Common myeloid progenitor, CD34-positive (primary cell): ENCODE measurements around the gene CYP4F11.
"Not testable (repeated sequence)": the region's sequence is repeated elsewhere in the genome, so short reads cannot be mapped to it uniquely, and the experiment has no call there.

Source experiments
- CTCF ChIA-PET: fragments of 350-600 bp; sonication (Branson Sonifier 250); formaldehyde crosslinking; loops from one replicate; lab custom pipeline; 2021; ENCODE audit warnings: antibody characterized with exemption; lab: Charles Lee
- POLR2A ChIA-PET: fragments of 350-600 bp; sonication (Branson Sonifier 250); formaldehyde crosslinking; loops from one replicate; lab custom pipeline; 2021; ENCODE audit warnings: antibody characterized with exemption; lab: Charles Lee
- DNase-seq, 3 donors: peaks; one replicate each; pipeline versions ENCODE4 v3.0.0 to v3.0.0-alpha.2; 2013
- H3K27ac ChIP-seq, 2 experiments: 1 replicate in 1 of 2; 2 replicates in 1 of 2; pipeline ENCODE4 v1.7.0; 2013; ENCODE audit warnings: inconsistent platforms in 2 of 2, low read length in 2 of 2, mild to moderate bottlenecking in 2 of 2, low read depth in 1 of 2, moderate library complexity in 1 of 2; ENCODE audit not compliant: severe bottlenecking in 2 of 2, insufficient read depth in 1 of 2, poor library complexity in 1 of 2
- H3K27me3 ChIP-seq, 5 experiments: replicated peaks in 2 of 5; 1 replicate in 3 of 5; 2 replicates in 2 of 5; pipeline versions ENCODE4 v1.6.1 to v1.7.0; 2013; ENCODE audit warnings: low read length in 4 of 5, mild to moderate bottlenecking in 2 of 5, moderate library complexity in 2 of 5, inconsistent platforms in 1 of 5; ENCODE audit not compliant: insufficient read depth in 5 of 5, control insufficient read depth in 4 of 5
- H3K36me3 ChIP-seq, 4 experiments: 1 replicate in 2 of 4; 2 replicates in 2 of 4; pipeline versions ENCODE4 v1.6.1 to v1.7.0; 2013; ENCODE audit warnings: low read length in 3 of 4, control low read depth in 1 of 4, mild to moderate bottlenecking in 1 of 4; ENCODE audit not compliant: control insufficient read depth in 4 of 4, insufficient read depth in 4 of 4
- H3K4me1 ChIP-seq, 4 experiments: 1 replicate in 3 of 4; 2 replicates in 1 of 4; pipeline versions ENCODE4 v1.6.1 to v1.7.1; 2013; ENCODE audit warnings: low read length in 3 of 4, mild to moderate bottlenecking in 3 of 4, control low read depth in 1 of 4, inconsistent platforms in 1 of 4, moderate library complexity in 1 of 4; ENCODE audit not compliant: control insufficient read depth in 4 of 4, insufficient read depth in 4 of 4; ENCODE audit errors: control extremely low read depth in 1 of 4
- H3K4me3 ChIP-seq, 7 experiments: 1 replicate in 4 of 7; 2 replicates in 3 of 7; pipeline versions ENCODE4 v1.5.1 to v1.7.0; 2013; ENCODE audit warnings: mild to moderate bottlenecking in 7 of 7, low read length in 6 of 7, moderate library complexity in 6 of 7, inconsistent platforms in 2 of 7, low read depth in 2 of 7, control low read depth in 1 of 7; ENCODE audit not compliant: insufficient read depth in 4 of 7, control insufficient read depth in 1 of 7; ENCODE audit errors: extremely low read depth in 1 of 7
- H3K9me3 ChIP-seq, 5 experiments: 1 replicate in 4 of 5; 2 replicates in 1 of 5; pipeline versions ENCODE4 v1.6.1 to v1.7.1; 2013; ENCODE audit warnings: low read length in 4 of 5, mild to moderate bottlenecking in 2 of 5, inconsistent platforms in 1 of 5, low read depth in 1 of 5, moderate library complexity in 1 of 5; ENCODE audit not compliant: control insufficient read depth in 4 of 5, insufficient read depth in 2 of 5; ENCODE audit errors: control extremely low read depth in 1 of 5
- WGBS: methylation state at CpG from one replicate; pipeline ENCODE4 v1.1.5; 2013; ENCODE audit not compliant: insufficient coverage; 5-methylcytosine and 5-hydroxymethylcytosine counted together

CYP4F11 gene

GRCh38 chr19:15905026-15905425, 29.3 kb downstream of the CYP4F11 start:
- DNase-seq = no peak
- Histone ChIP-seq H3K9me3 (peaks cover 0 to 20% (median 1%) of the 10 kb centered on the region in 5 experiments), H3K27me3 (peaks cover 0 to 11% (median 2%) of the 10 kb centered on the region in 5 experiments), H3K36me3 (no peaks in the 10 kb centered on the region), H3K27ac (no peak overlapping the region), H3K4me1 (peaks cover 0 to 6% (median under 1%) of the 10 kb centered on the region in 4 experiments), H3K4me3 (no peak overlapping the region)
- ChIA-PET POLR2A (no interaction called here), CTCF (no interaction called here)

- 95% methylated on average over 7 of the region's 29 CpGs for WGBS
- H3K27me3 ChIP-seq, DNase-seq, H3K36me3 ChIP-seq, POLR2A ChIA-PET, H3K4me1 ChIP-seq, H3K4me3 ChIP-seq, H3K27ac ChIP-seq: not testable (repeated sequence)
- CTCF ChIA-PET = interaction anchor here (1.2 kb wide), 1 partner anchor 273 kb away, joined by 3 read pairs; no protein-coding TSS in a partner anchor
- H3K9me3 ChIP-seq = peaks cover 0 to 20% (median 0%) of the 10 kb centered on the region in 5 experiments
These were observed 31.4 kb downstream of the CYP4F11 start for GRCh38 chr19:15902898-15903297.

- H3K9me3 ChIP-seq = peaks cover 0 to 20% (median 0%) of the 10 kb centered on the region in 5 experiments
- WGBS = 89% methylated on average over 9 of the region's 11 CpGs
- DNase-seq = no peak
- POLR2A ChIA-PET = no interaction called here
- H3K4me1 ChIP-seq = peaks cover 0 to 8% (median under 1%) of the 10 kb centered on the region in 4 experiments
- CTCF ChIA-PET = interaction anchor here (1.2 kb wide), 1 partner anchor 272 kb away, joined by 3 read pairs; no protein-coding TSS in a partner anchor
- no peak overlapping the region for H3K4me3 ChIP-seq
- peaks cover 0 to 6% (median 0%) of the 10 kb centered on the region in 5 experiments for H3K27me3 ChIP-seq
- no peak overlapping the region for H3K27ac ChIP-seq
- no peaks in the 10 kb centered on the region for H3K36me3 ChIP-seq
These were observed 32.1 kb downstream of the CYP4F11 start for GRCh38 chr19:15902254-15902653.

- CTCF ChIA-PET = interaction anchor here (1.2 to 1.6 kb wide), 5 partner anchors 10 to 25 kb away, joined by 3 to 6 read pairs (median 3); no protein-coding TSS in a partner anchor
- POLR2A ChIA-PET = no interaction called here
- DNase-seq = peak in 1 of 3 donors; percentile 7
- peak overlapping the region in 2 of 7 experiments; percentile 51 for H3K4me3 ChIP-seq
- H3K36me3 ChIP-seq = no peaks in the 10 kb centered on the region
- no peak overlapping the region for H3K27ac ChIP-seq
- peaks cover 0 to 6% (median 0%) of the 10 kb centered on the region in 5 experiments for H3K27me3 ChIP-seq
- 72% methylated on average over 8 of the region's 11 CpGs for WGBS
- peaks cover 0 to 8% (median under 1%) of the 10 kb centered on the region in 4 experiments for H3K4me1 ChIP-seq
- peaks cover 0 to 12% (median 0%) of the 10 kb centered on the region in 5 experiments for H3K9me3 ChIP-seq
These were observed 33.8 kb downstream of the CYP4F11 start for GRCh38 chr19:15900504-15900903.

GRCh38 chr19:15900032-15900431, 34.3 kb downstream of the CYP4F11 start:
- CTCF ChIA-PET = interaction anchor here (0.9 to 1.6 kb wide), 6 partner anchors 10 to 89 kb away, joined by 3 to 6 read pairs (median 3); no protein-coding TSS in a partner anchor
- H3K36me3 ChIP-seq, H3K27ac ChIP-seq, POLR2A ChIA-PET, H3K4me1 ChIP-seq, H3K27me3 ChIP-seq: not testable (repeated sequence)
- H3K9me3 ChIP-seq = peaks cover 0 to 12% (median 0%) of the 10 kb centered on the region in 5 experiments
- H3K4me3 ChIP-seq = peak overlapping the region in 2 of 7 experiments; percentile 51 to 59
- WGBS = no CpG with 5 or more reads among the region's 15 CpGs
- peak; percentile 54 to 56 (median 56) for DNase-seq

GRCh38 chr19:15899561-15899960, 34.8 kb downstream of the CYP4F11 start:
- CTCF ChIA-PET = interaction anchor here (0.6 to 1.6 kb wide), 4 partner anchors 12 to 1906 kb away, joined by 3 to 6 read pairs (median 3); no protein-coding TSS in a partner anchor
- H3K27me3 ChIP-seq = not testable (repeated sequence)

GRCh38 chr19:15897738-15898276, 36.5 kb downstream of the CYP4F11 start, which contains the start of gene CYP4F2:
Gene CYP4F2 (minus strand): TSS chr19:15898074. CDS start chr19:15897611, 463 bp downstream.
- no peak for DNase-seq
- Histone ChIP-seq H3K9me3 (peaks cover 0 to 3% (median 0%) of the 10 kb centered on the region in 5 experiments), H3K4me1 (peaks cover 0 to 8% (median under 1%) of the 10 kb centered on the region in 4 experiments), H3K27me3 (peaks cover 0 to 6% (median 0%) of the 10 kb centered on the region in 5 experiments), H3K27ac (no peak within 1 kb of the TSS), H3K4me3 (no peak within 1 kb of the TSS), H3K36me3 (no peaks in the 10 kb centered on the region)
- WGBS = 100% methylated on average over 1 of the region's 3 CpGs
- ChIA-PET POLR2A (no interaction called here), CTCF (interaction anchor here (1.2 kb wide), 1 partner anchor 29 kb away, joined by 5 read pairs; no protein-coding TSS in a partner anchor)

More at GRCh38 chr19:15899561-15899960, 34.8 kb downstream of the CYP4F11 start:
- 20% methylated on average over 13 of the region's 30 CpGs for WGBS
- POLR2A ChIA-PET, H3K36me3 ChIP-seq, H3K27ac ChIP-seq, H3K4me1 ChIP-seq: not testable (repeated sequence)
- DNase-seq = peak in 2 of 3 donors; percentile 31 to 46
- peak overlapping the region in 3 of 7 experiments; percentile 33 to 59 (median 51) for H3K4me3 ChIP-seq
- H3K9me3 ChIP-seq = peaks cover 0 to 12% (median 0%) of the 10 kb centered on the region in 5 experiments
